ENCODE data around the gene ERFE.

- TF ChIP-seq CTCF (IDR thresholded peaks at IDR 0.05; ENCODE audit: insufficient read depth, low read length, poor library complexity, severe bottlenecking) (no peak), EZH2phosphoT487 (conservative IDR thresholded peaks at IDR 0.05; ENCODE audit: low read length) (no peak)
These were observed 32.4 kb upstream of the ERFE start for GRCh38 chr2:238126338-238126737.
